NCI-H2029 treated with DMSO at 0.1 percent for 48 hours (cell line): Measurements from ENCODE around the gene WDR77.

Experiments used
- DNase-seq: peaks from one replicate; lab custom pipeline; 2025; lab: John Stamatoyannopoulos, UW

Gene WDR77

DNA sequence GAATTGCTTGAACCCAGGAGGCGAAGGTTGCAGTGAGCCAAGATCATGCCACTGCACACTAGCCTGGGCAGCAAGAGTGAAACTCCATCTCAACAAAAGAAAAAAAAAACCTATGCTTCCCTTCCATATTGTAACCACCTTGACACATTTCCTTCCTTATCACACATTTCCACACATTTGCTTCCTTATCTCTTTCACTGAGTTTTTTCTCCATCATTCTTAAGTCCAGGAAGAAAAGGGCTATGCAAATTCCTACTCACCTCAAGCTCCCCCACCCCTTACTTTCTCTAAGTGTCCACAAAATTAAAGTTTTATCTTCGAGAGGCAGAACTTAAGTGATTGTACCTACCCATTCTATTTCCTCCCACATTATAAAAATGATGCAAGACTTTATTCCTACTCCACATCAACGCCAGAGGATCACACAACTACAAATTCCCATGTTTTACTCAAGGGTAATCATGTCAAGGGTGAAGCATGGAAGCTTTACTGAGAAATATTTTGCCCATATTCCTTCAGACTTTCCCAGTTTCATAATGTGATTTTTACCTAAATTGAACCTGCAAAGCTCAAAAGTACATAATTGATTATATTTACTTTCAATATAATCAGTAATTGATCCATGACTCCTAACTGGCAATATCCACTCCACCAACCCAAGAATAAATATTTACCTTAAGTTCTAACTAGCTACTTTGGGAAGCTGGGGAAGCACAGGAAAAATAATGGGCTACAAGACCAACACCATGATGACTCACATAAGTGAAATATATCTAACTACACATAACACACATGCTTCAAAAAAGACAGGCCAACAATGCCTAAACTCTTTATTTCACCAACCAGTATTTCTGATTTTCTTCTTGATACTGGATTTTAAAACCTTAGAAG is 9.3 kb downstream of the WDR77 start:
- no peak for DNase-seq

DNA sequence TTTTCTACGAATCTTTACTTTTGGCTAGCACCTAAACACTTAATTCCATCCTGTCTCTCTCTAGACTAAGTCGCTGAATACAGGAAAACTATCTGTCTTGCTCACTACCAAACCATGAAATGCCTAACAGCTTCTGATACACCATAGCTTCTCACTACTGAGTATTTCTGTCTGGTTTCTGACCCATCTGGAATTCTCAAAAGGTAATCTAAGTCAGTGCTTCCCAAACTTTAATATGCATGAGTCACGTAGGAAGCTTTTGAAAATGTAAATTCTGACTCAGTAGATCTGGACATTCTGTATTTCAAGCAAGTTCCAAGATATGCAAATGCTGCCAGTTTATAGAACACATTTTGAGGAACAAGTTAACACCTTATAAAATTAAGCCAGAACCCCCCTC is 12.3 kb downstream of the WDR77 start:
- no peak for DNase-seq

- DNase-seq = no peak
Measured at GRCh38 chr1:111424281-111424680, 24.8 kb downstream of the WDR77 start.

GRCh38 chr1:111422546-111423391 is 26.3 kb downstream of the WDR77 start:
- DNase-seq = peak; percentile 43

- DNase-seq = no peak
Measured at GRCh38 chr1:111420377-111420776, 28.7 kb downstream of the WDR77 start.

- DNase-seq = no peak
Measured at GRCh38 chr1:111419037-111419436, 30.0 kb downstream of the WDR77 start.

DNA sequence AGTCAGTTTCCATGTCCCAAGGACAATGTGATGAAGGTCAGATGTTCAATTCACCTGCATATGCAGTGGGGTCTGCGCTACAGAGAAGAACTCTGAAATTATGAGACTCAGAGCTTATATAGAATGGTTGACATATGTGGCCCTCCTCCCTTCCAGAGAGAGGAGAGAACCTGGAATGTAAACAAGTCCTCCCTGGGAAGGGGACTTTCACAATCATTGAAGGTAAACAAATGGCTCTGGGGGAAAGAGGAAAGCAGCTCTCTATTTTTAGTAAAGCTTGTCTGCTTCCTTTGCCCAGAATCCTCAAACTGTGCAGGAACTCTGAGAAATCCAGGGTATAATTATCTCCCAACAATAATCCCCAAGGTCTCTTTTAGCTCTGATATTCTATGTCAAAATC is 31.3 kb downstream of the WDR77 start:
- DNase-seq = no peak

DNA sequence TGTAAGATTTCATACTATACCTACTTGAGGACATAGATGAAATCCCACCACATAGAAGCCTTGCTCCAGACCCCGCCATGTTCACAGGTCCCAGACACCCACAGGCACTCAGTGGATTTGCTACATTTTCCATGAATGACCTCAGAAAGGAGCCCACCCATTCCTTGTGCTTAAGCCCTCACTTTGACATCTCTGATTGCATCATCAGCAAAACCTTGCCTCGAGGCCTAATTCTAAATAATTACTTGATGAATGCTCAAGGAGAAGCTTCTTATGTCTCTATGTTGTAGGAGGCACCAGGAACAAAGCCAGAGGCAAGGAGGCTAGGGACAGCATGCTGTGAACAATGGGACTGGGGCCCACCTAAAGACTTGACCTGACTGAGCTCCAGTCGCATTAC is 33.6 kb downstream of the WDR77 start:
- no peak for DNase-seq

GRCh38 chr1:111414756-111415155 is 34.3 kb downstream of the WDR77 start:
- DNase-seq = no peak

GRCh38 chr1:111412839-111413238 is 36.2 kb downstream of the WDR77 start:
- no peak for DNase-seq

- DNase-seq = no peak
Measured at GRCh38 chr1:111407301-111407700, 41.8 kb downstream of the WDR77 start.

- peak; percentile 80 for DNase-seq
Measured at GRCh38 chr1:111406321-111406768, 42.7 kb downstream of the WDR77 start.

GRCh38 chr1:111404588-111404987 is 44.5 kb downstream of the WDR77 start:
- DNase-seq = no peak

GRCh38 chr1:111402083-111402482 is 47.0 kb downstream of the WDR77 start:
- DNase-seq = no peak

GRCh38 chr1:111399792-111400610 is 49.1 kb downstream of the WDR77 start:
- DNase-seq = peak; percentile 55

DNA sequence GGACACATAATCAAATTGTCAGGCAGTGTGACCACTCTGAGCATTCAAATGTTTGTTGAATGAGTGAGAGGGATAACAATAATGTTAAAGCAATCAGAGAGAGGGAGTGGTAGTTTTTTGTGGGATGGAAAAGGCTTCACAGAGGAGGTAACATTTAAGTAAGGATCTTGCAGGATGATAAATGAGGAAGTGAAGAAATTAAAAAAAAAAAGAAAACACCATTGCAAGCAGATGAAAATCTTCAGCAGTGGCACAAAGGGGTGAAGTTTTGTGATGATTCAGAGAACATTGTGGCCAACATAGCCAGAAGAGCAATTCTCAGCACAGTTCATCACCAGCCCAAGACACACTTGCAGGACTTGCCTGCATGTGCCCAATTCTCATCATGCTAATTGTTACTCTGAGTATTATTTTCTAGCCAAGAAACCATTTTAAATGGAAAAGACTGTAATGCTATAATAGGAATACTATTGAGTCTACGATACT is 56.6 kb downstream of the WDR77 start:
- no peak for DNase-seq

- no peak for DNase-seq
Measured at GRCh38 chr1:111392042-111392441, 57.0 kb downstream of the WDR77 start.
